Mammary epithelial cell (primary cell): ENCODE results near the gene NR1I2.

ENCODE experiments used
- EZH2 ChIP-seq: IDR thresholded peaks from 2 replicates; pipeline ENCODE4 v1.6.1; 2012; ENCODE audit warnings: low read length, inconsistent platforms, borderline replicate concordance
- TF ChIP-seq, protein P1 (sequence below), 2 donors: IDR thresholded peaks in 1 of 2; conservative IDR thresholded peaks in 1 of 2; 2 replicates each; pipeline ENCODE4 v1.5.1; 2011 to 2012; ENCODE audit warnings: inconsistent platforms in 2 of 2, low read length in 2 of 2, mild to moderate bottlenecking in 2 of 2, control low read depth in 1 of 2, low read depth in 1 of 2; ENCODE audit not compliant: insufficient read depth in 1 of 2; ENCODE audit errors: extremely low read depth in 1 of 2

DNA sequence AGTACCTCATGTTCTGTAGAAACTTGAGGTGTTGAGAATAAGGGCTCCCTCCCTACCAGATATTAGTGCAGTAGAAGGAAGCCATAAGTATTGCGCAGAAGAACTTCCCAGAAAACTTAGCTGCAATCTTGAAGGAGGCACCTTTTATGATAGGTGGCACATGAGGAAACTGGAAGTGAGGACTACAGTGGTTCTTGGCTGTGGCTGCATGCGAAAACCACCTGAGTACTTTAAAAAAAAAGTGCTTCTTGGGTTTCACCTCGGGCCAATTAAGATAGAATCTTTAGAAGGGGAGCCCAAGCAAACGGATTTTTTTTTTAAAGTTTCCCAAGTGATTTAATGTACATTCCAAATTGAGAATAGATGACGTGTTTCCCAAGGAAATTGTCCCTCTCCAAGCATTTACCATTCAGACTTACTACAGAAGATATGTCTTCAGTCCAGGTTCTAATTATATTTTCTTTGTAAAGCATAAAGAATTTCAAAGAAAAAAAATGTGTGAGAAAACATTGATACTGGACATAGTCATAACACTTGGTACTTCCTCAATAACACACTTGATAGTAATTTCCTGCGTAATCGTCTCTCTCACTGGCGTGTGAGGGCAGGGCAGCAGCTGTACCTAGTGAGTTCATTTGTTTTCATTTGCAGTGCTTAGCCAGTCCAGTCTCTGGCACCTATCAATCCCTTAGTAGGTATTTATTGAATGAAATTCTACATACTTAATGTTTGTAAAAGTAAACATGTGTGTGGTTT lies 12.3 kb upstream of the NR1I2 start:
- TF ChIP-seq, protein P1, sequence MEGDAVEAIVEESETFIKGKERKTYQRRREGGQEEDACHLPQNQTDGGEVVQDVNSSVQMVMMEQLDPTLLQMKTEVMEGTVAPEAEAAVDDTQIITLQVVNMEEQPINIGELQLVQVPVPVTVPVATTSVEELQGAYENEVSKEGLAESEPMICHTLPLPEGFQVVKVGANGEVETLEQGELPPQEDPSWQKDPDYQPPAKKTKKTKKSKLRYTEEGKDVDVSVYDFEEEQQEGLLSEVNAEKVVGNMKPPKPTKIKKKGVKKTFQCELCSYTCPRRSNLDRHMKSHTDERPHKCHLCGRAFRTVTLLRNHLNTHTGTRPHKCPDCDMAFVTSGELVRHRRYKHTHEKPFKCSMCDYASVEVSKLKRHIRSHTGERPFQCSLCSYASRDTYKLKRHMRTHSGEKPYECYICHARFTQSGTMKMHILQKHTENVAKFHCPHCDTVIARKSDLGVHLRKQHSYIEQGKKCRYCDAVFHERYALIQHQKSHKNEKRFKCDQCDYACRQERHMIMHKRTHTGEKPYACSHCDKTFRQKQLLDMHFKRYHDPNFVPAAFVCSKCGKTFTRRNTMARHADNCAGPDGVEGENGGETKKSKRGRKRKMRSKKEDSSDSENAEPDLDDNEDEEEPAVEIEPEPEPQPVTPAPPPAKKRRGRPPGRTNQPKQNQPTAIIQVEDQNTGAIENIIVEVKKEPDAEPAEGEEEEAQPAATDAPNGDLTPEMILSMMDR (conservative IDR thresholded peaks at IDR 0.05 in 1 of 2, IDR thresholded peaks at IDR 0.05 in 1 of 2; ENCODE audit: extremely low read depth in 1 of 2, insufficient read depth in 1 of 2, low read depth in 1 of 2, low read length in 2 of 2): no peak
- TF ChIP-seq EZH2: no peak
